ENCODE measurements around the gene INPP5A.

Gene INPP5A

GRCh38 chr10:132786884-132787494, 249.4 kb downstream of the INPP5A start:
- Histone ChIP-seq H3K27ac (ENCODE audit: low read depth, low read length) (no peak overlapping the region), H3K14ac (ENCODE audit: low read length) (no peak overlapping the region), H2BK12ac (ENCODE audit: low read length) (no peak overlapping the region), H3K23ac (ENCODE audit: low read length) (no peak overlapping the region), H2BK120ac (ENCODE audit: insufficient read depth, low read length, poor library complexity) (no peak overlapping the region), H3K79me1 (ENCODE audit: low read length) (no peaks in the 10 kb centered on the region), H4K12ac (ENCODE audit: low read depth, low read length) (no peak overlapping the region), H2AFZ (ENCODE audit: insufficient read depth, low read length, poor library complexity) (no peak overlapping the region), H3K4me1 (ENCODE audit: control insufficient read depth in 1 of 2, insufficient read depth in 2 of 2, low read length in 2 of 2) (peaks cover 9 to 12% of the 10 kb centered on the region in 2 experiments), H3K27me3 (ENCODE audit: insufficient read depth, low read length) (peaks cover 73% of the 10 kb centered on the region), H3K18ac (ENCODE audit: low read length) (no peak overlapping the region), H3K4ac (ENCODE audit: low read depth, low read length) (no peak overlapping the region), H4K91ac (ENCODE audit: low read depth, low read length) (no peak overlapping the region), H2BK5ac (ENCODE audit: low read depth, low read length, poor library complexity) (no peak overlapping the region), H3K79me2 (ENCODE audit: control insufficient read depth, insufficient read depth, low read length, poor library complexity) (no peaks in the 10 kb centered on the region), H3K36me3 (ENCODE audit: control insufficient read depth in 1 of 2, insufficient read depth in 2 of 2, low read length in 2 of 2) (peaks cover 4% of the 10 kb centered on the region in 2 experiments), H3K4me3 (ENCODE audit: low read depth, low read length) (peak overlapping the region; percentile 37), H3K9me3 (ENCODE audit: insufficient read depth, low read depth, low read length) (peaks cover 14% of the 10 kb centered on the region), H3K9ac (ENCODE audit: low read length) (no peak overlapping the region), H3K4me2 (ENCODE audit: low read length) (peak overlapping the region; percentile 49), H4K8ac (ENCODE audit: low read depth, low read length) (no peak overlapping the region), H2AK5ac (ENCODE audit: low read length) (no peak overlapping the region)
- no peak for DNase-seq
- WGBS (ENCODE audit: extremely low coverage, insufficient coverage, insufficient read length), result no CpG with 5 or more reads among the region's 80 CpGs

- H3K4me2 ChIP-seq (ENCODE audit: low read length), result peak overlapping the region; percentile 61
- peaks cover 14% of the 10 kb centered on the region for H3K9me3 ChIP-seq (ENCODE audit: insufficient read depth, low read depth, low read length)
- no peak overlapping the region for H3K9ac ChIP-seq (ENCODE audit: low read length)
- no peak overlapping the region for H3K14ac ChIP-seq (ENCODE audit: low read length)
- H3K23ac ChIP-seq (ENCODE audit: low read length), result no peak overlapping the region
- H2BK5ac ChIP-seq (ENCODE audit: low read depth, low read length, poor library complexity), result no peak overlapping the region
- no peak overlapping the region for H2AFZ ChIP-seq (ENCODE audit: insufficient read depth, low read length, poor library complexity)
- peaks cover under 1% of the 10 kb centered on the region in 2 experiments for H3K36me3 ChIP-seq (ENCODE audit: control insufficient read depth in 1 of 2, insufficient read depth in 2 of 2, low read length in 2 of 2)
- no peak overlapping the region for H4K91ac ChIP-seq (ENCODE audit: low read depth, low read length)
- peaks cover 9 to 12% of the 10 kb centered on the region in 2 experiments for H3K4me1 ChIP-seq (ENCODE audit: control insufficient read depth in 1 of 2, insufficient read depth in 2 of 2, low read length in 2 of 2)
- no peak overlapping the region for H2AK5ac ChIP-seq (ENCODE audit: low read length)
- H3K4ac ChIP-seq (ENCODE audit: low read depth, low read length), result no peak overlapping the region
- no peak overlapping the region for H2BK12ac ChIP-seq (ENCODE audit: low read length)
- no CpG with 5 or more reads among the region's 80 CpGs for WGBS (ENCODE audit: extremely low coverage, insufficient coverage, insufficient read length)
- H3K4me3 ChIP-seq (ENCODE audit: low read depth, low read length), result peak overlapping the region; percentile 37
- no peak overlapping the region for H4K8ac ChIP-seq (ENCODE audit: low read depth, low read length)
- no peaks in the 10 kb centered on the region for H3K79me2 ChIP-seq (ENCODE audit: control insufficient read depth, insufficient read depth, low read length, poor library complexity)
- DNase-seq, result no peak
- no peaks in the 10 kb centered on the region for H3K79me1 ChIP-seq (ENCODE audit: low read length)
- H3K27ac ChIP-seq (ENCODE audit: low read depth, low read length), result no peak overlapping the region
- H3K27me3 ChIP-seq (ENCODE audit: insufficient read depth, low read length), result peaks cover 71% of the 10 kb centered on the region
- H3K18ac ChIP-seq (ENCODE audit: low read length), result no peak overlapping the region
- no peak overlapping the region for H2BK120ac ChIP-seq (ENCODE audit: insufficient read depth, low read length, poor library complexity)
- no peak overlapping the region for H4K12ac ChIP-seq (ENCODE audit: low read depth, low read length)
Measured at GRCh38 chr10:132787495-132788179, 250.1 kb downstream of the INPP5A start.

GRCh38 chr10:132788180-132788830, 250.7 kb downstream of the INPP5A start:
- Histone ChIP-seq H3K27me3 (ENCODE audit: insufficient read depth, low read length) (peaks cover 67% of the 10 kb centered on the region), H3K4me2 (ENCODE audit: low read length) (peak overlapping the region; percentile 61), H3K4me3 (ENCODE audit: low read depth, low read length) (no peak overlapping the region), H3K14ac (ENCODE audit: low read length) (no peak overlapping the region), H3K9ac (ENCODE audit: low read length) (no peak overlapping the region), H2BK12ac (ENCODE audit: low read length) (no peak overlapping the region), H4K8ac (ENCODE audit: low read depth, low read length) (no peak overlapping the region), H3K36me3 (ENCODE audit: control insufficient read depth in 1 of 2, insufficient read depth in 2 of 2, low read length in 2 of 2) (no peaks in the 10 kb centered on the region), H4K91ac (ENCODE audit: low read depth, low read length) (no peak overlapping the region), H3K18ac (ENCODE audit: low read length) (no peak overlapping the region), H2BK5ac (ENCODE audit: low read depth, low read length, poor library complexity) (no peak overlapping the region), H3K4ac (ENCODE audit: low read depth, low read length) (no peak overlapping the region), H3K23ac (ENCODE audit: low read length) (no peak overlapping the region), H3K4me1 (ENCODE audit: control insufficient read depth in 1 of 2, insufficient read depth in 2 of 2, low read length in 2 of 2) (peaks cover 9 to 12% of the 10 kb centered on the region in 2 experiments), H2AFZ (ENCODE audit: insufficient read depth, low read length, poor library complexity) (no peak overlapping the region), H2BK120ac (ENCODE audit: insufficient read depth, low read length, poor library complexity) (no peak overlapping the region), H2AK5ac (ENCODE audit: low read length) (no peak overlapping the region), H4K12ac (ENCODE audit: low read depth, low read length) (no peak overlapping the region), H3K79me2 (ENCODE audit: control insufficient read depth, insufficient read depth, low read length, poor library complexity) (no peaks in the 10 kb centered on the region), H3K27ac (ENCODE audit: low read depth, low read length) (no peak overlapping the region), H3K79me1 (ENCODE audit: low read length) (no peaks in the 10 kb centered on the region), H3K9me3 (ENCODE audit: insufficient read depth, low read depth, low read length) (peaks cover 14% of the 10 kb centered on the region)
- no peak for DNase-seq
- no CpG with 5 or more reads among the region's 79 CpGs for WGBS (ENCODE audit: extremely low coverage, insufficient coverage, insufficient read length)

- no CpG with 5 or more reads among the region's 30 CpGs for WGBS (ENCODE audit: extremely low coverage, insufficient coverage, insufficient read length)
- Histone ChIP-seq H3K9me3 (ENCODE audit: insufficient read depth, low read depth, low read length) (peaks cover 13% of the 10 kb centered on the region), H3K4ac (ENCODE audit: low read depth, low read length) (no peak overlapping the region), H3K27ac (ENCODE audit: low read depth, low read length) (no peak overlapping the region), H2BK12ac (ENCODE audit: low read length) (no peak overlapping the region), H2BK120ac (ENCODE audit: insufficient read depth, low read length, poor library complexity) (no peak overlapping the region), H3K23ac (ENCODE audit: low read length) (no peak overlapping the region), H4K12ac (ENCODE audit: low read depth, low read length) (no peak overlapping the region), H3K18ac (ENCODE audit: low read length) (no peak overlapping the region), H3K4me3 (ENCODE audit: low read depth, low read length) (no peak overlapping the region), H2BK5ac (ENCODE audit: low read depth, low read length, poor library complexity) (no peak overlapping the region), H3K27me3 (ENCODE audit: insufficient read depth, low read length) (peaks cover 62% of the 10 kb centered on the region), H3K79me2 (ENCODE audit: control insufficient read depth, insufficient read depth, low read length, poor library complexity) (no peaks in the 10 kb centered on the region), H4K8ac (ENCODE audit: low read depth, low read length) (no peak overlapping the region), H2AFZ (ENCODE audit: insufficient read depth, low read length, poor library complexity) (no peak overlapping the region), H2AK5ac (ENCODE audit: low read length) (no peak overlapping the region), H3K9ac (ENCODE audit: low read length) (no peak overlapping the region), H3K4me2 (ENCODE audit: low read length) (peak overlapping the region; percentile 61), H3K4me1 (ENCODE audit: control insufficient read depth in 1 of 2, insufficient read depth in 2 of 2, low read length in 2 of 2) (peaks cover 9 to 12% of the 10 kb centered on the region in 2 experiments), H3K14ac (ENCODE audit: low read length) (no peak overlapping the region), H4K91ac (ENCODE audit: low read depth, low read length) (no peak overlapping the region), H3K79me1 (ENCODE audit: low read length) (no peaks in the 10 kb centered on the region), H3K36me3 (ENCODE audit: control insufficient read depth in 1 of 2, insufficient read depth in 2 of 2, low read length in 2 of 2) (no peaks in the 10 kb centered on the region)
- DNase-seq, result no peak
Measured at GRCh38 chr10:132788831-132789219, 251.2 kb downstream of the INPP5A start.
